HFFc6 (cell line): ENCODE results near the gene ERO1A. TPM values are rescaled to one million over a fixed set of nuclear protein-coding genes. Genes with fewer than 3 reads are reported as not detected.

Experiments used
- DNase-seq: peaks from one replicate; pipeline ENCODE4 v3.0.0-alpha.2; 2018
- H3K27ac Mint-ChIP-seq: 2 replicates; pipeline ENCODE4 v1.8.0; 2020; ENCODE audit warnings: mild to moderate bottlenecking, mixed read lengths
- H3K27me3 Mint-ChIP-seq: 2 replicates; pipeline ENCODE4 v1.8.0; 2021; ENCODE audit warnings: mild to moderate bottlenecking, moderate library complexity, mixed read lengths; ENCODE audit not compliant: insufficient read depth
- H3K36me3 Mint-ChIP-seq: 2 replicates; pipeline ENCODE4 v1.8.0; 2021; ENCODE audit warnings: low read depth, mixed read lengths
- H3K4me1 Mint-ChIP-seq: 2 replicates; pipeline ENCODE4 v1.8.0; 2020; ENCODE audit warnings: low read depth, mixed read lengths
- H3K4me3 Mint-ChIP-seq: 2 replicates; pipeline ENCODE4 v1.8.0; 2020; ENCODE audit warnings: mild to moderate bottlenecking, moderate library complexity, mixed read lengths
- H3K9me3 Mint-ChIP-seq: 2 replicates; pipeline ENCODE4 v1.8.0; 2020; ENCODE audit warnings: mild to moderate bottlenecking, mixed read lengths
- CTCF ChIP-seq: fragments of 200-600 bp; sonication (generic); IDR thresholded peaks from 2 replicates; pipeline ENCODE4 v1.5.0; 2021; ENCODE audit warnings: antibody characterized with exemption, mild to moderate bottlenecking
- total RNA-seq, 6 experiments: library from RNA; stranded (reverse); fragmentation: NEBNext Ultra II Directional; extraction: Animal tissue kit (Norgen Biotek cat#: 25700); gene quantifications; 2 replicates in 1 of 6; 3 replicates in 5 of 6; pipeline ENCODE4 v1.2.3, GENCODE V29; 2021

Gene ERO1A
- total RNA-seq, 6 experiments from 2014 or later, result 55.6 to 64.8 (median 59.6) TPM

- Mint-ChIP-seq H3K27me3 (peaks cover 7% of the 10 kb centered on the region), H3K4me1 (peaks cover 63% of the 10 kb centered on the region), H3K27ac (peak overlapping the region; percentile 97), H3K4me3 (peak overlapping the region; percentile 99), H3K9me3 (no peaks in the 10 kb centered on the region), H3K36me3 (peaks cover 41% of the 10 kb centered on the region)
- DNase-seq, result no peak
- no peak; the same call in 1 of the 2 replicates for TF ChIP-seq CTCF
Observed at GRCh38 chr14:52706286-52706685, 10.9 kb upstream of the ERO1A start.

GRCh38 chr14:52703664-52704063 is 8.3 kb upstream of the ERO1A start:
- DNase-seq, result no peak
- H3K27ac Mint-ChIP-seq, result peak overlapping the region; percentile 91
- H3K36me3 Mint-ChIP-seq, result peaks cover 21% of the 10 kb centered on the region
- no peak for TF ChIP-seq CTCF
- H3K9me3 Mint-ChIP-seq, result no peaks in the 10 kb centered on the region
- H3K27me3 Mint-ChIP-seq, result peaks cover 7% of the 10 kb centered on the region
- peaks cover 49% of the 10 kb centered on the region for H3K4me1 Mint-ChIP-seq
- no peak overlapping the region for H3K4me3 Mint-ChIP-seq

GRCh38 chr14:52703225-52703624 is 7.9 kb upstream of the ERO1A start:
- peak overlapping the region; percentile 91 for H3K27ac Mint-ChIP-seq
- H3K4me3 Mint-ChIP-seq, result no peak overlapping the region
- no peaks in the 10 kb centered on the region for H3K9me3 Mint-ChIP-seq
- no peak for TF ChIP-seq CTCF
- H3K36me3 Mint-ChIP-seq, result peaks cover 16% of the 10 kb centered on the region
- peak; percentile 93 for DNase-seq
- peaks cover 45% of the 10 kb centered on the region for H3K4me1 Mint-ChIP-seq
- H3K27me3 Mint-ChIP-seq, result peaks cover 7% of the 10 kb centered on the region

- Mint-ChIP-seq H3K27me3 (no peaks in the 10 kb centered on the region; the same call in 1 of the 2 replicates), H3K4me1 (peaks cover 30% of the 10 kb centered on the region), H3K36me3 (no peaks in the 10 kb centered on the region), H3K27ac (no peak overlapping the region), H3K9me3 (no peaks in the 10 kb centered on the region), H3K4me3 (no peak overlapping the region)
- no peak for DNase-seq
- no peak for TF ChIP-seq CTCF
Observed at GRCh38 chr14:52701223-52701622, 5.9 kb upstream of the ERO1A start.

GRCh38 chr14:52700701-52701172 is 5.4 kb upstream of the ERO1A start:
- no peak for DNase-seq
- TF ChIP-seq CTCF, result no peak
- no peaks in the 10 kb centered on the region; the same call in 1 of the 2 replicates for H3K27me3 Mint-ChIP-seq
- H3K27ac Mint-ChIP-seq, result no peak overlapping the region
- H3K9me3 Mint-ChIP-seq, result no peaks in the 10 kb centered on the region
- peaks cover 29% of the 10 kb centered on the region for H3K4me1 Mint-ChIP-seq
- H3K36me3 Mint-ChIP-seq, result no peaks in the 10 kb centered on the region
- H3K4me3 Mint-ChIP-seq, result no peak overlapping the region
